Lower leg skin (tissue), 3 donors: ENCODE data around the gene OR5AU1.

ENCODE experiments used
- POLR2A ChIP-seq, 2 donors: fragments of 450-650 bp; IDR thresholded peaks; one replicate each; pipeline ENCODE4 v1.6.1; 2016 to 2017; ENCODE audit warnings: antibody characterized with exemption in 2 of 2, mild to moderate bottlenecking in 1 of 2, moderate library complexity in 1 of 2
- TF ChIP-seq, protein P1 (sequence below), 3 donors: fragments of 450-650 bp; IDR thresholded peaks; one replicate each; pipeline ENCODE4 v1.5.1; 2016; ENCODE audit warnings: antibody characterized with exemption in 3 of 3, mild to moderate bottlenecking in 3 of 3, moderate library complexity in 2 of 3

- TF ChIP-seq, protein P1, sequence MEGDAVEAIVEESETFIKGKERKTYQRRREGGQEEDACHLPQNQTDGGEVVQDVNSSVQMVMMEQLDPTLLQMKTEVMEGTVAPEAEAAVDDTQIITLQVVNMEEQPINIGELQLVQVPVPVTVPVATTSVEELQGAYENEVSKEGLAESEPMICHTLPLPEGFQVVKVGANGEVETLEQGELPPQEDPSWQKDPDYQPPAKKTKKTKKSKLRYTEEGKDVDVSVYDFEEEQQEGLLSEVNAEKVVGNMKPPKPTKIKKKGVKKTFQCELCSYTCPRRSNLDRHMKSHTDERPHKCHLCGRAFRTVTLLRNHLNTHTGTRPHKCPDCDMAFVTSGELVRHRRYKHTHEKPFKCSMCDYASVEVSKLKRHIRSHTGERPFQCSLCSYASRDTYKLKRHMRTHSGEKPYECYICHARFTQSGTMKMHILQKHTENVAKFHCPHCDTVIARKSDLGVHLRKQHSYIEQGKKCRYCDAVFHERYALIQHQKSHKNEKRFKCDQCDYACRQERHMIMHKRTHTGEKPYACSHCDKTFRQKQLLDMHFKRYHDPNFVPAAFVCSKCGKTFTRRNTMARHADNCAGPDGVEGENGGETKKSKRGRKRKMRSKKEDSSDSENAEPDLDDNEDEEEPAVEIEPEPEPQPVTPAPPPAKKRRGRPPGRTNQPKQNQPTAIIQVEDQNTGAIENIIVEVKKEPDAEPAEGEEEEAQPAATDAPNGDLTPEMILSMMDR (IDR thresholded peaks at IDR 0.05) = no peak
- no peak for TF ChIP-seq POLR2A (IDR thresholded peaks at IDR 0.05)
Observed at GRCh38 chr14:21197418-21198205, 41.7 kb upstream of the OR5AU1 start.
